ENCODE results near the gene TBC1D16. TPM values are rescaled to one million over a fixed set of nuclear protein-coding genes. Genes with fewer than 3 reads are reported as not detected.

The TBC1D16 gene
- total RNA-seq, 1 donor from 2014 or later, result 21.7 TPM

DNA sequence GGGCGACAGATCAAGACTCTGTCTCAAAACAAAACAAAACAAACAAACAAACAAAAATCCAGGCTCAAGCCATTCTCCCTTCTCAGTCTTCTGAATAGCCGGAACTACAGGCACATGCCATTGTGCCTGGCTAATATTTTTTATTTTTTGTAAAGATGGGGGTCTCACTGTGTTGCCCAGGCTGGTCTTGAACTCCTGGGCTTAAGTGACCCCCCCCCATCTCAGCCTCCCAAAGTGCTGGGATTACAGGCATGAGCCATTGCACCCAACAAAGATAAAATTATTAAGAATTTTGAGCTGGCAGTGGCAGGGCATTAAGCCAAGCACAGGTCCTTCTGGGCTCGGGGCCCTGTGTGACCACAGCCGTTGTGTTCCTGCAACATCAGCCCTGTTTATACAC lies 126.6 kb downstream of the TBC1D16 start:
- ATAC-seq, result no peak

DNA sequence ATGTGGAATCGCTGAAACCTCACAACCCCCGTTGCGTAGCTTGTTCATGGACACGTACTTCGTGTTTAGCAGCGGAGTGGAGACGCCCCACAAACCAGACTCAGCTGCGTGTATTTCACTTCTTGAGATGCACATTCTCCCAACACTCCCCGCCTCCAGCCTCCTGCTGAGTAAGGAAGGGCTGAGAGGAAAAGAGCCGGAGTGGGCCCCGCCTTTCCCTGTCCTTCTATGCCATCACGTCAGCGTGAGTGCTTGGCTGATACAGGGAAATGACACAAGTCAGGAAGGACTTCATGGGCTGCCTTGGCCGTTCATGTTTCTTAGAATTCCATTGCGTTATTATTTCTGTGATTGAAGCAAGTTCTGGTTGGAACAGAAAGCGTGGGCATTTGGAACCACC lies 127.8 kb downstream of the TBC1D16 start:
- Histone ChIP-seq H3K4me3 (no peak overlapping the region), H3K27ac (no peak overlapping the region), H3K9me3 (no peaks in the 10 kb centered on the region), H3K27me3 (no peaks in the 10 kb centered on the region), H3K36me3 (no peaks in the 10 kb centered on the region), H3K4me1 (no peaks in the 10 kb centered on the region)
- peak; percentile 77 for DNase-seq
- TF ChIP-seq, protein P1, sequence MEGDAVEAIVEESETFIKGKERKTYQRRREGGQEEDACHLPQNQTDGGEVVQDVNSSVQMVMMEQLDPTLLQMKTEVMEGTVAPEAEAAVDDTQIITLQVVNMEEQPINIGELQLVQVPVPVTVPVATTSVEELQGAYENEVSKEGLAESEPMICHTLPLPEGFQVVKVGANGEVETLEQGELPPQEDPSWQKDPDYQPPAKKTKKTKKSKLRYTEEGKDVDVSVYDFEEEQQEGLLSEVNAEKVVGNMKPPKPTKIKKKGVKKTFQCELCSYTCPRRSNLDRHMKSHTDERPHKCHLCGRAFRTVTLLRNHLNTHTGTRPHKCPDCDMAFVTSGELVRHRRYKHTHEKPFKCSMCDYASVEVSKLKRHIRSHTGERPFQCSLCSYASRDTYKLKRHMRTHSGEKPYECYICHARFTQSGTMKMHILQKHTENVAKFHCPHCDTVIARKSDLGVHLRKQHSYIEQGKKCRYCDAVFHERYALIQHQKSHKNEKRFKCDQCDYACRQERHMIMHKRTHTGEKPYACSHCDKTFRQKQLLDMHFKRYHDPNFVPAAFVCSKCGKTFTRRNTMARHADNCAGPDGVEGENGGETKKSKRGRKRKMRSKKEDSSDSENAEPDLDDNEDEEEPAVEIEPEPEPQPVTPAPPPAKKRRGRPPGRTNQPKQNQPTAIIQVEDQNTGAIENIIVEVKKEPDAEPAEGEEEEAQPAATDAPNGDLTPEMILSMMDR (IDR thresholded peaks at IDR 0.05), result no peak
- intact Hi-C loops (cut with DNase I), result no loop called here
- ATAC-seq, result peak; percentile 90

More for the DNA sequence above, 126.6 kb downstream of the TBC1D16 start:
- Histone ChIP-seq H3K4me1 (no peaks in the 10 kb centered on the region), H3K27ac (no peak overlapping the region), H3K9me3 (no peaks in the 10 kb centered on the region), H3K4me3 (no peak overlapping the region), H3K27me3 (no peaks in the 10 kb centered on the region), H3K36me3 (no peaks in the 10 kb centered on the region)
- no peak for DNase-seq
- TF ChIP-seq, protein P1 (IDR thresholded peaks at IDR 0.05), result no peak
- intact Hi-C loops (cut with DNase I), result no loop called here

- Histone ChIP-seq H3K36me3 (no peaks in the 10 kb centered on the region), H3K27ac (no peak overlapping the region), H3K9me3 (no peaks in the 10 kb centered on the region), H3K27me3 (no peaks in the 10 kb centered on the region), H3K4me1 (no peaks in the 10 kb centered on the region), H3K4me3 (no peak overlapping the region)
- TF ChIP-seq, protein P1 (IDR thresholded peaks at IDR 0.05), result no peak
- ATAC-seq, result no peak
- DNase-seq, result peak; percentile 37
- intact Hi-C loops (cut with DNase I), result no loop called here
These were observed 128.4 kb downstream of the TBC1D16 start for GRCh38 chr17:79907217-79907715.

DNA sequence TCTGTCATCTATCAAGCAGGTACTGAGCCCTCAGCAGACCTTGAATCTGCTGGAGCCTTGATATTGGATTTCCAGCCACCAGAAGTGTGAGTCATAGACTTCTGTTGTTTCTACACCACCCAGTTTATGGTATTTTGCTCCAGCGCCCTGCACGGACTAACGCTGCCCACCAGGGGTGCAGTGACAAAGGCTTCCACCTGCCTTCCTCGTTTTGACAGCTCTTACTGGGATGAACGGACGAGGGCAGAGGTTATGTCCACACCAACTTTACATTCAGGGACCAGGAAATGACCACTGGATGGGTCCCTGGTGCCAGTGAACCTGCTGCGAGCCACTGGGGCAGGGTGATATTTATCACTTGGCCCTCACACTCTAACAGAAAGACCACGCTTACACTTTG lies 129.8 kb downstream of the TBC1D16 start:
- ATAC-seq, result no peak
- intact Hi-C loops (cut with DNase I), result no loop called here
- no peak overlapping the region for H3K4me3 ChIP-seq
- no peaks in the 10 kb centered on the region for H3K27me3 ChIP-seq
- H3K27ac ChIP-seq, result no peak overlapping the region
- no peaks in the 10 kb centered on the region for H3K36me3 ChIP-seq
- H3K9me3 ChIP-seq, result no peaks in the 10 kb centered on the region
- TF ChIP-seq, protein P1 (IDR thresholded peaks at IDR 0.05), result no peak
- no peak for DNase-seq
- no peaks in the 10 kb centered on the region for H3K4me1 ChIP-seq

- TF ChIP-seq, protein P1 (IDR thresholded peaks at IDR 0.05), result no peak
- no peaks in the 10 kb centered on the region for H3K9me3 ChIP-seq
- intact Hi-C loops (cut with DNase I), result no loop called here
- DNase-seq (peak; percentile 41), ATAC-seq (no peak)
- no peak overlapping the region for H3K4me3 ChIP-seq
- H3K4me1 ChIP-seq, result no peaks in the 10 kb centered on the region
- no peak overlapping the region for H3K27ac ChIP-seq
- H3K27me3 ChIP-seq, result no peaks in the 10 kb centered on the region
- no peaks in the 10 kb centered on the region for H3K36me3 ChIP-seq
These were observed 130.8 kb downstream of the TBC1D16 start for GRCh38 chr17:79904865-79905264.
